Ramos (cell line): ENCODE measurements around the gene ZNF433.
"Not testable (repeated sequence)": the region's sequence is repeated elsewhere in the genome, so short reads cannot be mapped to it uniquely, and the experiment has no call there.

ENCODE experiments used
- in situ Hi-C: fragments of 300-500 bp; cut with MboI; formaldehyde crosslinking; loops from one replicate; pipeline ENCODE4 v1.14.3; 2022; ENCODE audit warnings: low sequenced_read_pairs; ENCODE audit not compliant: unreplicated experiment

Gene ZNF433

DNA sequence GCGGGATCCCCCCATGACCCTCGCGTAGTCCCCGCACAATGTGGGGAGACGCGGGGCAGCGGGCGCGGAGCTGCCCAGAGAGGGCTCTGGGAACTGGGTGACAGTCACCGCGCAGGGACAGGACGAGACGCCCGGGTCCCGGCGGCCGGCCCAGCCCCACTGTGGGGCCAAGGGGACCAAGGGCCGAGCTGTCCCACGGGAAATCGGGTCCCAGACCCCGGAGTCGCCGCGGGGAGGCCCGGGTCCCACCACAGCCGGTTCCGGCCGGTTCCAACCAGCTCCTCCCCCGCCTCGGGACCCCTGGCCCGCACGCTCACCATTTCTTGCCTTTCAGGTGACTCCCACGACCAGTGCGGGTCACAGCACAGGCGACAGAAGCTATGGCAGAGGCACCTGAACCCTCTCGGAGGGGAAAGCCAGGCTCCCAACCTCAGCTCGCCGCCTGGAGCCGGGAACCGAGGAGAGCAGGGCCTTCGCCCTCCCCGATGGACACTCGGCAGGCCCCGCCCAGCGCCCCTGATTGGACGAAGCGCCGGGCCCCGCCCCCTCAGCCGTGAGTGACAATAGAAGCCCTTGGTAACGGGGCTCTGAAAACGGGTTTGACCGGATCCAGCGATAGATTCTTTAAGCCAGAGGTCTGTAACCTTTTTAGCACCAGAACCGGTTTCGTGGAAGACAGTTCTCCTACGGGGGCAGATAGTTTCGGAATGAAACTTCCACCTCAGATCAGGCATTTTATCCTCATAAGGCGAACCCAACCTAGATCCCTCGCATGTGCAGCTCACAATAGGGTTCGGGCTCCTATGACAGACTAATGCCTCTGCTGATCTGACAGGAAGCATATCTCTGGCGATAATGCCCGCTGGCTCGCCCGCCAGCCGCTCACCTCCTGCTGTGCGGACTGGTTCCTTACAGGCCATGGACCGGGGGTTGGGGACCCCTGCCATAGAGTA lies at the start of gene ZNF433:
TSS of gene ZNF433 (minus strand) at position 460 of the 953 bp plus-strand sequence. CDS start at position 320, 140 bp downstream.
- in situ Hi-C loops = no loop called here

DNA sequence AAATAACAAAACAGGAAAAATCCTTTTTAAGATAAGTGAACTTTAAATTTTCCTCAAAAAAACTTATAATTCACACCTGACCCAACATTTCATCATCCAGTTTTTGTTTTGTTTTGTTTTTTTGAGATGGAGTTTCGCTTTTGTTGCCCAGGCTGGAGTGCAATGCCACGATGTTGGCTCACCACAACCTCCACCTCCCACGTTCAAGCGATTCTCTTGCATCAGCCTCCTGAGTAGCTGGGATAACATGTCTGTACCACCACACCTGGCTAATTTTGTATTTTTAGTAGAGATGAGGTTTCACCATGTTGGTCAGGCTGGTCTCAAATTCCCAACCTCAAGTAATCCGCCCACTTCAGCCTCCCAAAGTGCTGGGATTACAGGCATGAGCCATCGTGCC lies 47.9 kb upstream of the ZNF433 start:
- in situ Hi-C loops = not testable (repeated sequence)

DNA sequence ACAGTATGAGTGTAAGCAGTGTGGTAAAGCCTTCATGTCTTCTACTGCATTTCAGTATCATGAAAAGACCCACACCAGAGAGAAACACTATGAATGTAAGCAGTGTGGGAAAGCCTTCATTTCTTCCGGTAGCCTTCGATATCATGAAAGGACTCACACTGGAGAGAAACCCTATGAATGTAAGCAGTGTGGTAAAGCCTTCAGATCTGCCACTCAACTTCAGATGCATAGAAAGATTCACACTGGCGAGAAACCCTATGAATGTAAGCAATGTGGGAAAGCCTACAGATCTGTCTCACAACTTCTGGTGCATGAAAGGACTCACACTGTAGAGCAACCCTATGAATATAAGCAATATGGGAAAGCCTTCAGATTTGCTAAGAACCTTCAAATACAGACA lies 41.9 kb upstream of the ZNF433 start:
- in situ Hi-C loops = no loop called here

DNA sequence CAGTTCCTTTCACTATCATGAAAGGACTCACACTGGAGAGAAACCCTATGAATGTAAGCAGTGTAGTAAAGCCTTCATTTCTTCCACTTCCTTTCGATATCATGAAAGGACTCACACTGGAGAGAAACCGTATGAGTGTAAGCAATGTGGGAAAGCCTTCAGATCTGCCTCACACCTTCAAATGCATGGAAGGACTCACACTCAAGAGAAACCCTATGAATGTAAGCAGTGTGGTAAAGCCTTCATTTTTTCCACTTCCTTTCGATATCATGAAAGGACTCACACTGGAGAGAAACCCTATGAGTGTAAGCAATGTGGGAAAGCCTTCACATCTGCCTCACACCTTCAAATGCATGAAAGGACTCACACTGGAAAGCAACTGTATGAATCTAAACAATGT lies 40.9 kb upstream of the ZNF433 start:
- in situ Hi-C loops = not testable (repeated sequence)

DNA sequence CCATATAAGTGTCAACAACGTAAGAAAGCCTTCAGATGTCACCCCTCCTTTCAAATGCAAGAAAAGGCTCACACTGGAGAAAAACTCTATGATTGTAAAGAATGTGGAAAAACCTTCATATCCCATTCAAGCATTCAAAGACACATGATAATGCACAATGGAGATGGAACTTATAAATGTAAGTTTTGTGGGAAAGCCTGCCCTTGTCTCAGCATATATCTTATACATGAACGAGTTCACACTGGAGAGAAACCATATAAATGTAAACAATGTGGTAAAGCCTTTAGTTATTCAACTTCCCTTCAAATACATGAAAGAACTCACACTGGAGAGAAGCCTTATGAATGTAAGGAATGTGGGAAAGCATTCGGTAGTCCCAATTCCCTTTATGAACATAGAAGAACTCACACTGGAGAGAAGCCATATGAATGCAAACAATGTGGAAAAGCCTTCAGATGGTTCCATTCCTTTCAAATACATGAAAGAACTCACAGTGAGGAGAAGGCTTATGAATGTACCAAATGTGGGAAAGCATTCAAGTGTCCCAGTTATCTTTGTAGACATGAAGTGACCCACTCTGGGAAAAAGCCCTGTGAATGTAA lies 40.2 kb upstream of the ZNF433 start:
- in situ Hi-C loops = no loop called here

DNA sequence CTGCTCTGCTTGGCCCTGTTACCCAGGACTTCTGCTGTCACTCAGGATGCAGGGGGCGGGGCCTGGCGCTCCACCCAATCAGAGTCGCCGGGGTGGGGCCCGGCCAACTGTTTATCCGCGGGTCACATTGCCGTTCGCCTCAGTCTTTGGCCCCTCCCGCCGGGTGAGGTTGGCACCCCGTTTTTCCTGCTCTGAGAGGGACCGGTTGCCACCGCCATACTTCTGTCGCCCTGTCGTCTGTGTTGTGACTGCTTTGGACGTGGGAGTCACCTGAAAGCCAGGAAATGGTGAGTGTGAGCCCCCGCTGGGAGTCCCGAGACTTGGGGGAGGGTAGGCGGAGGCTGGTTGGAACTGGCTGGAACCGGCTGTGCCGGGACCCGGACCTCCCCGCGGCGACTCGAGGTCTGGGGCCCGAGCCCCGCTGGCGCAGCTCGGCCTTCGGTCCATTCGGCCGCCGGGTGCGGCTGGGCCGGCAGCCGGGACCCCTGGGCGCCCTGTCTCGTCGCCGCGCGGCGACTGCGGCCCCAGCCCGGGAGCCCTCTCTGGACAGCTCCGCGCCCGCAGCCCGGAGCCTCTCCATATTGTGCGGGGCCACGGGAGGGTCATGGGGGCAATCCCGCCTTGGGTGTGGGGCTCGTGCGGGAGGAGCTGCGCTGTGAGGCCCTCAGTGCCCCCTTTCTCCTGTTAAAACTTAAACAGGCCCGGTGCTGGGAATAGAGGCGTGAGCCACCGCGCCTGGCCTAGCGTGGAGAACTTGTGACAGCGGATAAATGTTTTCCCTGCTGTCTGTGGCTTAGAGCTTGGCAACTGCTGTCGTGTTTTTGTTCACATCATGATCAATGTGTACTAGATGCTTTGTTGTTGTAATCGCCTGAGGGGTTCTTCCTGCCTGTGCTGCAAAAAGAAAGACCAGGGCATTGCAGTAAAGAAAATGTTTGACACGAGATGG lies 29.4 kb upstream of the ZNF433 start, which contains the start of gene ZNF844:
TSS of gene ZNF844 (plus strand) at position 142 of the 949 bp plus-strand sequence. CDS start at position 285, 143 bp downstream.
- in situ Hi-C loops = no loop called here

DNA sequence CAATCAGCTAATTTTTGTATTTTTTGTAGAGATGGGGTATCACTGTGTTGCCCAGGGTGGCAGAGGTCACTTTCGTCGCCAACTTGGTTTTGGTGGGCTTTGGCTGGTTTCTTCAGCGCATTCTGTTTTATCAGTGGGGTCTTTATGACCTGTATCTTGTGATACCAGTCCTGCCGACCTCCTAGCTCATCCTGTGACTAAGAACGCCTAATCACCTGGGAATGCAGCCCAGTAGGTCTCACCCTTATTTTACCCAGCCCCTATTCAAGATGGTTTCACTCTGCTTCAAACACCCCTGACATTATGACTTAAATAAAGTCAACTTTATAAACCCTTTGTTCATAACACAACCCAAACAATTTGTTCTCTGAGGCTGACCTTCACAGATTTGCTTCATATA lies 20.3 kb upstream of the ZNF433 start:
- in situ Hi-C loops = no loop called here

DNA sequence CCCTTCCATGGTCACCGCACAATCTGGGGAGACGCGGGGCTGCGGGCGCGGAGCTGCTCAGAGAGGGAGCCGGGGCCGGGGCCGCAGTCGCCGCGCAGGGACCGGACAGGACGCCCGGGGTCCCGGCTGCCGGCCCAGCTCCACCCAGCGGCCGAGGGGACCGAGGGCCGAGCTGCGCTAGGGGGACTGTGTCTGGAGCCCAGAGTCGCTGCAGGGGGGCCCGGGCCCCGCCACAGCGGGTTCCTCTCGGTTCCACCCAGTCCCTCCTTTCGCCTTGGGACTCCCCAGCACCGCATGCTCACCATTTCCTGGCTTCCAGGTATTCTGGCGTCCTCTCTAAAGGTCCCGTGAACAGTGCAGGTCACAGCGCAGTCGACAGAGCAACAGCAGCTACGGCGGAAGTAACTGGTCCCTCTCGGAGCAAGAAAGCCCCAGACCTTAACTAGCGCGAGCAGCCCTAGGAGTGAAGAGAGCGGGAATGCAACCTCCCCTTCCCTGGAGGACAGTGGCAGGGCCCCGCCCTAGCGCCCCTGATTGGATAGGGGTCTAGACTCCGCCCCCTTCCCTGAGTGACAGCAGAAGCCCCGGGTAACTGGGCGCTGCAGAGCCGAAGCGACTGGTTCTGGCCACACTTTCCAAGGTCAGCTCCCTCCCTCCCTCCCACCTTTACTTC lies 17.2 kb upstream of the ZNF433 start, which contains the start of gene ZNF878:
TSS of gene ZNF878 (minus strand) at position 465 of the 673 bp plus-strand sequence. CDS start at position 305, 160 bp downstream.
- in situ Hi-C loops = no loop called here

DNA sequence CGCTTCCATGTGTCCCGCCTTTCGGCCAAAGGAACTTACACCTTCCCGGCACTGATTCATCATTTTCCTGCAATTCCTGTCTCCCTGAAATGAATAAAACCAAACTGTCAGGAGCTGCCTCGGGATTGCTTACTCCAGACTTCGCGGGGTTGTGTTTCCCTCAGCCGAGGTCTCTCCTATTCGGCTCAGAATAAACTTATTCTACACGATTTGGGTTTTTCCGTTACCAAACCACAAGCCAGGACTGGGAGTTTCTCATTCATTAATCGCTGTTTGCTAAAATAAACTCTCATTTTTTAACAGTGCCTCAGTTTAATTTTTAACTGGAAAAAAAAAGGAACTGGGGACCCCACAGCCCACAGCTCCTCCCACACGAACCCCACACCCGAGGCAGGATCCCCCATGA lies 16.6 kb upstream of the ZNF433 start:
- in situ Hi-C loops = no loop called here

DNA sequence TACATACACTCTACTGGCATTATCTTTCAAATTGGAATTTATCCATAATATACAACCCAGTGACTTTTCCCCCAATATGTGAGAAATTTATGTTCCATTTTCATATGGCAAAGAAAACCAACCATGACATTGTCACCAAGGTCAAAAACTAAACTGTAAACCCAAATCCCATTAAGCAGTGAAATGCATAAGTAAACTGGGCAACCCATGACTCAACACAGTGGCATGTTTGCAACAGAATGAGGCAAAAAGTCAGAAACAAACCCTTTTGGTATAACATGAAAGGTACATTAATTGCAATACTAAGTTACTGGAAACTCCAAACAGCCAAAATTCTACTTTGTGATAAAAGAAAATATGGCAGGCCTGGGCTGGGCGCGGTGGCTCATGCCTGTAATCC lies 12.4 kb upstream of the ZNF433 start:
- in situ Hi-C loops = no loop called here

DNA sequence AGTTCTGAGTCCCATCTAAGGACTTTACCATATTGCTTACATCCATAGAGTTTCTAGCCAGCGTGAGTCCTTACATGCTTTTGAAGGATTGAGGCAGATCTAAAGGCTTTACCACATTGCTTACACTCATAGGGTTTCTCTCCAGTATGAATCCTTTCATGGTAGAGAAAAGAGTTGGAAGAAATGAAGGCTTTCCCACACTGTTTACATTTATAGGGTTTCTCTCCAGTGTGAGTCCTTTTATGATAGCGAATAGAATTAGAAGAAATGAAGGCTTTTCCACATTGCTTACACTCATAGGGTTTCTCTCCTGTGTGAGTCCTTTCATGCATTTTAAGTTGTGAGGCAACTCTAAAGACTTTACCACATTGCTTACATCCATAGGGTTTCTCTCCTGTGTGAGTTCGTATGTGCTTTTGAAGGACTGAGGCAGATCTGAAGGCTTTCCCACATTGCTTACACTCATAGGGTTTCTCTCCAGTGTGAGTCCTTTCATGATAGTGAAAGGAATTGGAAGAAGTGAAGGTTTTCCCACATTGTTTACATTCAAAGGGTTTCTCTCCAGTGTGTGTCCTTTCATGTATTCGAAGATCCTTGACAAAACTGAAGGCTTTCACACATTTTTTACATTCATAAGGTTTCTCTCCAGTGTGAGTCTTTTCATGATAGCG lies 8.4 kb upstream of the ZNF433 start:
- in situ Hi-C loops = no loop called here

DNA sequence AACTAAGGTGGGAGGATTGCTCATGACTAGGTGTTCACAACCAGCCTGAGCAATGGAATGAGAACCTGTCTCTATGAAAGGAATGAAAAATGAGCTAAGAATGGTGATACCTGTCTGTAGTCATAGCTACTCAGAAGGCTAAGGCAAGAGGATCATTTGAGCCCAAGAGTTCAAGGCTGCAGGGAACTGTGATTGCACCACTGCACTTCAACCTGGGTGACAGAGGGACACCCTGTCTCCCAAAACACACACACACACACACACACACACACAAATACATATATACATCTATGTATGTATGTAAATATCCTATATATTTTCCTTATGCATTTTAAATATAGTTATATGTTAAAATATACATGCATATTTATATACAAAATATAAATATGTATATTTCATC lies 7.4 kb upstream of the ZNF433 start:
- in situ Hi-C loops = no loop called here

DNA sequence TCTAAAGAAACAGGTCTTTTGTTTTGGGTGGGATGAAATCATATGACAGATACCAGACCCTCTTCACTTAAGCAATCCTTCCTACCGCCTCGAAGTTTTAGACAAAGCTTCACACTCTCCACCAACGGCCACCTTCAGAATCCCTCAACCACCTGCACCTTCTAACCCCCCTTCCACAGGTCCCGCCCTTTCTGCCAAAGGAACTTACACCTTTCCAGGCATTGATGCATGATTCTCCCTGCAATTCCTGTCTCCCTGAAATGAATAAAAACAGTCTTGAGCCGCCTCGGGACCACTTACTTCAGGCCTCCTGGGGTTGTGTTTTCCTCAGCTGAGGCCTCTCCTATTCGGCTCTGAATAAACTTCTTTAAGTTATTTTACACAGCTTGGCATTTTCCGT lies 859 bp downstream of the ZNF433 start:
- in situ Hi-C loops = no loop called here

DNA sequence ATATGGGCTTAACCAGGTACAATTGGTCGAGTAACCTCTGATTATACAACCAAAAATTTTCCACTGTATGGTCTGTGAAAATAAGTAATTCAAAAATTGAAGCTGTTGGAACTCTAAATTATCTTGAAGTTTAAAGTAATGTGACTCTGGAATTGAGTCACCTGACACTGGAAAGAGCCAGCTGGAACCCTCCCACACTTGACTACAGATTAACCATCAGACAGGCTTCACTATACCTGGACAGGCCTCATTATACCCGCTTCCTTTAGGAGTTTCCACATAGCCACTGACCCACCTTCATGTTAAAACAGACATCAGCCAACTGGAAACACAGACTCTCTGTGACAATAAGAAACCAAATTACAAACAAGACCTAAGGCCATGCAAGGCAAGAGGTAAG lies 1.3 kb downstream of the ZNF433 start:
- in situ Hi-C loops = no loop called here

DNA sequence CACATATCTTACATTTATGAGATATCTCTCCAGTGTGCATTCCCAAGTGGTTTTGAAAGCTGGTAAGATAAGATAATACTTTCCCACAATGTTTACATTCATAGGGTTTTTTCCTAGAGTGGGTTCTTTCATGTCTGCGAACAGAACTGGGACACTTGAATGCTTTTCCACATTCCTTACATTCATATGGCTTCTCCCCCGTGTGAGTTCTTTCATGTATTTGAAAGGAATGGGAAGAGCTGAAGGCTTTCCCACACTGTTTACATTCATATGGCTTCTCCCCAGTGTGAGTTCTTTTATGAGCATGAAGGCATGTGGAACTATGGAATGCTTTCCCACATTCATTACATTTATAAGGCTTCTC lies 19.7 kb downstream of the ZNF433 start:
- in situ Hi-C loops = no loop called here

DNA sequence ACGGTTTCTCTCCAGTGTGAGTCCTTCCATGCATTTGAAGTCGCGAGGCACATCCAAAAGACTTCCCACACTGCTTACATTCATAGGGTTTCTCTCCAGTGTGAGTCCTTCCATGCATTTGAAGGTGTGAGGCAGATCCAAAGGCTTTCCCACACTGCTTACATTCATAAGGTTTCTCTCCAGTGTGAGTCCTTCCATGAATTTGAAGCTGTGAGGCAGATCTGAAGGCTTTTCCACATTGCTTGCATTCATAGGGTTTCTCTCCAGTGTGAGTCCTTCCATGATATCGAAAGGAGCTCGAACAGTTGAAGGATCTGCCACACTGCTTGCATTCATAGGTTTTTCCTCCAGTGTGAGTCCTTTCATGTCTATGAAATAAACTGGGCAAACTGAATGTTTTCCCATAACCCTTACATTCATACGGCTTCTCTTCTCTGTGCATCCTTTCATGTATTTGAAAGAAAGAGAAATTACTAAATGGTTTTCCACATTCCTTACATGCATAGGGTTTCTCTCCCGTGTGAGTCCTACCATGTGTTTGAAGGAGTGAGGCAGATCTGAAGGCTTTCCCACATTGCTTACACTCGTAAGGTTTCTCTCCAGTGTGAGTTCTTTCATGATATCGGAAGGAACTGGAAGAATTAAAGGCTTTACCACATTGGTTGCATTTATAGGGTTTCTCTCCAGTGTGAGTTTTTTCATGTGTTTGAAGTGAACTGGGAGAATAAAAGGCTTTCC lies 20.3 kb downstream of the ZNF433 start:
- in situ Hi-C loops = no loop called here

DNA sequence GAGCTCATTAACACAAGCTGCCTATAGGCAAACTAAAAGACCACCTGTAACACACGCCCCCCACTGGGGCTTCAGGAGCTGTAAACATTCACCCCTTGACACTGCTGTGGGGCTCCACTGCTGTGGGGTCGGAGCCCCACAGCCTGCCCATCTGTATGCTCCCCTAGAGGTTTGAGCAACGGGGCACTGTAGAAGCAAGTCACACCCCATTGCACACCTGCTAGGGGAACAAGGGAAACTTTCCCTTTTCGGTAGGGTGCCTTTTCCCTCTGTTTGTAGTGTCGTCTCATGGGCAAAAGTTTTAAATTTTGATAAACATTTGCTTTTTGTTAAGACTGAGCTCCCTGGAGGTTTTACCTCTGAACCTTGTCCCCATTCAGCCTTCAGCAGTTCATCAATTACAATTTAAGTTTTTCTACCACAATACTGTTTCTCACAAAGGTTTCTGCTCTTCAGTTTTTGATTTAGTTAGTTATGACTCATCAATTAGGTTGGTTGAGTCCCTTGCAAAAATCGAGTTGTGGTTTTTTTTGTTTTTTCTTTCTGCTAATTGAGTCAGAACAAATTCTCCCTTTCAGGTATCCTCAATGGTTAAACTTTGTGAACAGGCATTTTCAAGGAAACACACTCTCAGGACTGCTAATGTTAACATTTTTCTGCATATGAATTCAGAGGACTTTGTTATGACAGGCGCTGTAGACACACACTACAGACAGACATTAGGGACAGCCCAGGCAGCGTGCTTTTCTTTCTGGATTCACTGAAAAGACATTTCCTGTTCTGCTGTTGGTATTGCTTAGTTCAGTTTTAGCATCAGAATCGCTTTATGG lies 35.1 kb downstream of the ZNF433 start:
- in situ Hi-C loops = no loop called here

DNA sequence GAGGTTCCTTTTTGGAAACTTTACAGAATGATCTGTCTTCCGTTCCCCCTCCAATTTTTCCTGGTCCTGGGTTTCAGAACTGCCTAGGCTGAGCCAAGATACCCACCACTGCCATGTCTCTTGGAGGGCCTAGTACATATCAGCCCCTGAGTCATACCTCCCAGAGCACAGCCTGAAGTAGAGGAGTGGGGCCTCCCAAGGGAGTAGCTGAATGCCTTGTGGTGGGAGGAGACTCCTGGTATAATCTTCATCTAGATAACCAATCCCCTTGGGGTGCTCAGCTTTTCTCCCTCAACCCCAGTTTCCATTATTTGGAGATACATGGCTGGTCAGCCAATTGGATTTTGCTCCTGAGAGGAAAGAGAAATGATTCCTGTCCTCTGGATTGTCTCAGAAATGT lies 40.3 kb downstream of the ZNF433 start:
- in situ Hi-C loops = no loop called here
